ENCODE results near the gene VPS33B. TPM values are rescaled to one million over a fixed set of nuclear protein-coding genes. Genes with fewer than 3 reads are reported as not detected.
A peak's percentile ranks its signal among the peaks of the same experiment; 100 is the strongest.

Gene VPS33B
- total and polyA plus RNA-seq, 3 donors from 2014 or later: 12.6 to 20.6 (median 16.9) TPM

DNA sequence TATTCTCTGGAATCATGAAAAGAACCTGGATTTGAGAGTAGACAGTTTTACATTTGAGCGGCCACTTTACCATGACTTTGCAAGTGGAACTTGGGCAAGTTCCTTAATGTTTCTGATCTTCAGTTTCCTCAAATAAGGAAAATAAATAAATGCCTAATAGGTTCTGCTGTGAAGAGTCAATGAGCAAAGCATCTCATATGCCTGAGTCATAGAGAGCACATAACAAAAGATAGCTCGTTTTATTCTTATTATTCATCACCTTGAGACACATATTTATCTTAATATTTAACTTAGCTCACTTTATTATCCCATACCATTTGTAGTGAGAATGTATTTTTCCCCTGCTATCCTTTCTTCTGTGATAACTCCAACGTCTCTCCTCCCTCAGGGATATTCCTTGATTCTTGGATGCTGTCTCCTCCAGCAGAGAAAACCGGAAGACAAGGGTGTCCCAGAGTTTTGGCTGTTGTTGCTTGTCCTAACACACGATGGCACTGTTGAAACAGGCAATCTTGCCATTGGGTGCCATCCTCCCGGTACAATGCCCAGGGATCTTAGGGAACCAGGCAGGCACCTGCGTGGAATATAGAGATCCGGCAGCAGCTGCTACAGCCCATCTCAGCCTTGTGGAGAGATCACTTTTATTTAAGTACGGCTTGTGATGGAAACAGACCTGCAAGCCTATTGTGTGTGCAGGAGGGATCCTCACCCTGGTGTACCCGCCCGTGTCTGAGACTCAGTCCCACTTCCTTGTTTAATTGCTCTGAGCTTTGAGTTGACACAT is 33.3 kb upstream of the VPS33B start:
- intact Hi-C loops (cut with DNase I; ENCODE audit: low total_unique reads): no loop called here

GRCh38 chr15:91054816-91055215 is 32.4 kb upstream of the VPS33B start:
- intact Hi-C loops (cut with DNase I; ENCODE audit: low total_unique reads): no loop called here
- Histone ChIP-seq H3K27me3 (no peaks in the 10 kb centered on the region), H3K4me1 (no peaks in the 10 kb centered on the region), H3K36me3 (ENCODE audit: low read depth, missing control alignments) (no peaks in the 10 kb centered on the region), H3K27ac (no peak overlapping the region), H3K9me3 (no peaks in the 10 kb centered on the region), H3K4me3 (no peak overlapping the region)
- TF ChIP-seq, protein P1, sequence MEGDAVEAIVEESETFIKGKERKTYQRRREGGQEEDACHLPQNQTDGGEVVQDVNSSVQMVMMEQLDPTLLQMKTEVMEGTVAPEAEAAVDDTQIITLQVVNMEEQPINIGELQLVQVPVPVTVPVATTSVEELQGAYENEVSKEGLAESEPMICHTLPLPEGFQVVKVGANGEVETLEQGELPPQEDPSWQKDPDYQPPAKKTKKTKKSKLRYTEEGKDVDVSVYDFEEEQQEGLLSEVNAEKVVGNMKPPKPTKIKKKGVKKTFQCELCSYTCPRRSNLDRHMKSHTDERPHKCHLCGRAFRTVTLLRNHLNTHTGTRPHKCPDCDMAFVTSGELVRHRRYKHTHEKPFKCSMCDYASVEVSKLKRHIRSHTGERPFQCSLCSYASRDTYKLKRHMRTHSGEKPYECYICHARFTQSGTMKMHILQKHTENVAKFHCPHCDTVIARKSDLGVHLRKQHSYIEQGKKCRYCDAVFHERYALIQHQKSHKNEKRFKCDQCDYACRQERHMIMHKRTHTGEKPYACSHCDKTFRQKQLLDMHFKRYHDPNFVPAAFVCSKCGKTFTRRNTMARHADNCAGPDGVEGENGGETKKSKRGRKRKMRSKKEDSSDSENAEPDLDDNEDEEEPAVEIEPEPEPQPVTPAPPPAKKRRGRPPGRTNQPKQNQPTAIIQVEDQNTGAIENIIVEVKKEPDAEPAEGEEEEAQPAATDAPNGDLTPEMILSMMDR (IDR thresholded peaks at IDR 0.05): no peak
- TF ChIP-seq POLR2A (IDR thresholded peaks at IDR 0.05): no peak
- DNase-seq: no peak
- WGBS, 2 donors: 41 to 56% methylated on average over 2 of the region's 2 CpGs

More for the DNA sequence above, 33.3 kb upstream of the VPS33B start:
- Histone ChIP-seq H3K4me1 (no peaks in the 10 kb centered on the region), H3K27ac (no peak overlapping the region), H3K27me3 (no peaks in the 10 kb centered on the region), H3K36me3 (ENCODE audit: low read depth, missing control alignments) (no peaks in the 10 kb centered on the region), H3K4me3 (no peak overlapping the region), H3K9me3 (no peaks in the 10 kb centered on the region)
- DNase-seq: peak; percentile 71
- WGBS, 2 donors: 26 to 38% methylated on average over 11 of the region's 11 CpGs
- no peak for TF ChIP-seq POLR2A (IDR thresholded peaks at IDR 0.05)
- TF ChIP-seq, protein P1 (IDR thresholded peaks at IDR 0.05): peak; percentile 47 to 65 (median 56)

GRCh38 chr15:91051248-91051647 is 28.9 kb upstream of the VPS33B start:
- H3K36me3 ChIP-seq (ENCODE audit: low read depth, missing control alignments): no peaks in the 10 kb centered on the region
- no peaks in the 10 kb centered on the region for H3K9me3 ChIP-seq
- no peaks in the 10 kb centered on the region for H3K27me3 ChIP-seq
- TF ChIP-seq, protein P1 (IDR thresholded peaks at IDR 0.05): no peak
- TF ChIP-seq POLR2A (IDR thresholded peaks at IDR 0.05): no peak
- H3K4me3 ChIP-seq: no peak overlapping the region
- WGBS, 2 donors: 66 to 74% methylated on average over 8 of the region's 8 CpGs
- H3K4me1 ChIP-seq: no peaks in the 10 kb centered on the region
- H3K27ac ChIP-seq: no peak overlapping the region
- intact Hi-C loops (cut with DNase I; ENCODE audit: low total_unique reads): no loop called here
- no peak for DNase-seq

DNA sequence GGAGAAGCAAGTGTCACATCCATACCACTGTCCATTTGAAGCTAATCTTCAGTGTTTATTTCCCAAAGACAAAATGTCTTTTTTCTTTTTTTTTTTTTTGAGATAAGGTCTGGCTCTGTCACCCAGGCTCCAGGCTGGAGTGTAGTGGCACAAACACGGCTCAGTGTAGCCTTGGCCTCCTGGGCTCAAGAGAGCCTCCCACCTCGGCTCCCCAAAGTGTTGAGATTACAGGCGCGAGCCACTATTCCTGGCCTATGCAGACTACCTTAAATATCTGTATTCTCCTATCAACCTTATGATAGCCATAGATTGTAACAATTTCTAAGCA is 27.7 kb upstream of the VPS33B start:
- TF ChIP-seq, protein P1 (IDR thresholded peaks at IDR 0.05): no peak
- TF ChIP-seq POLR2A (IDR thresholded peaks at IDR 0.05): no peak
- H3K27ac ChIP-seq: no peak overlapping the region
- no peak overlapping the region for H3K4me3 ChIP-seq
- H3K36me3 ChIP-seq (ENCODE audit: low read depth, missing control alignments): no peaks in the 10 kb centered on the region
- H3K4me1 ChIP-seq: no peaks in the 10 kb centered on the region
- intact Hi-C loops (cut with DNase I; ENCODE audit: low total_unique reads): no loop called here
- H3K27me3 ChIP-seq: no peaks in the 10 kb centered on the region
- WGBS, 2 donors: 34 to 55% methylated on average over 4 of the region's 4 CpGs
- H3K9me3 ChIP-seq: no peaks in the 10 kb centered on the region
- DNase-seq: peak; percentile 55

Data from testis (tissue), 3 donors.